Subcutaneous adipose tissue (tissue), 4 donors: ENCODE results near the gene FAM53B. TPM values are rescaled to one million over a fixed set of nuclear protein-coding genes. Genes with fewer than 3 reads are reported as not detected.

ENCODE experiments used
- CTCF ChIP-seq: fragments of 450-650 bp; IDR thresholded peaks from one replicate; pipeline ENCODE4 v1.5.1; 2016; ENCODE audit warnings: low read depth, mild to moderate bottlenecking, control low read depth, antibody characterized with exemption, moderate library complexity
- total RNA-seq, 4 donors: library from RNA; depleted of rRNA; stranded (reverse); fragments of >200 nt; gene quantifications; one replicate each; pipeline ENCODE4 v1.1.0, GENCODE V29; 2016

The FAM53B gene
- total RNA-seq, 4 donors from 2014 or later, result 13.5 to 39.2 (median 29.5) TPM

- TF ChIP-seq CTCF, result no peak
Observed at GRCh38 chr10:124677293-124677699, 66.9 kb downstream of the FAM53B start.

- no peak for TF ChIP-seq CTCF
Observed at GRCh38 chr10:124676416-124677062, 67.6 kb downstream of the FAM53B start.

GRCh38 chr10:124675824-124676223 lies 68.4 kb downstream of the FAM53B start:
- no peak for TF ChIP-seq CTCF

GRCh38 chr10:124675261-124675660 lies 68.9 kb downstream of the FAM53B start:
- TF ChIP-seq CTCF, result no peak

- no peak for TF ChIP-seq CTCF
Observed at GRCh38 chr10:124674768-124675222, 69.4 kb downstream of the FAM53B start.

GRCh38 chr10:124672181-124672638 lies 72.0 kb downstream of the FAM53B start:
- no peak for TF ChIP-seq CTCF

GRCh38 chr10:124671486-124672075 lies 72.6 kb downstream of the FAM53B start:
- no peak for TF ChIP-seq CTCF
